ENCODE results near the gene PSMD8. TPM values are rescaled to one million over a fixed set of nuclear protein-coding genes. Genes with fewer than 3 reads are reported as not detected.

Gene PSMD8
- total RNA-seq, 1 donor from 2014 or later, result 316 TPM

DNA sequence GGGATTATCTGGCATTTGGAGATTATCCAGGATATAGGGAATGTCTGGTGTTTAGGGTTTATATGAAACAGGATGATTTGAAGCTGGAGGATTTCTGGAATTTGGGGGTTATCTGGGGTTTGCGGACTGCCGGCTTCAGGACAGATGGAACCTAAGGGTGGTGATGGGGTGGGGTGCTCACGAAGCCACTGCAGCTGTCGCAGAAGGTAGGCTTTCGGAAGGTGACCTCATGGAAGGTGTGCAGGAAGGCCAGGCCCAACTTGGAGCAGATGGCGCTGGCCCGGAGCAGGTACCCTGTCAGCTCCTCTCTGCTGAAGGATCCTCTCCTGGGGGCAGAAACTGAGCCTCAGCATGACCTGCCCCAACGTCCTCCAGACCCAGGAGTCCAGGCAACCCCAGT, 38.1 kb downstream of the PSMD8 start:
- H3K4me3 ChIP-seq (ENCODE audit: low read depth, low read length), result no peak overlapping the region
- H3K36me3 ChIP-seq (ENCODE audit: control insufficient read depth, insufficient read depth, low read length), result no peaks in the 10 kb centered on the region
- DNase-seq (ENCODE audit: low read depth), result no peak
- peaks cover 18% of the 10 kb centered on the region for H3K27me3 ChIP-seq (ENCODE audit: control insufficient read depth, insufficient read depth, low read length)
- TF ChIP-seq, protein P1, sequence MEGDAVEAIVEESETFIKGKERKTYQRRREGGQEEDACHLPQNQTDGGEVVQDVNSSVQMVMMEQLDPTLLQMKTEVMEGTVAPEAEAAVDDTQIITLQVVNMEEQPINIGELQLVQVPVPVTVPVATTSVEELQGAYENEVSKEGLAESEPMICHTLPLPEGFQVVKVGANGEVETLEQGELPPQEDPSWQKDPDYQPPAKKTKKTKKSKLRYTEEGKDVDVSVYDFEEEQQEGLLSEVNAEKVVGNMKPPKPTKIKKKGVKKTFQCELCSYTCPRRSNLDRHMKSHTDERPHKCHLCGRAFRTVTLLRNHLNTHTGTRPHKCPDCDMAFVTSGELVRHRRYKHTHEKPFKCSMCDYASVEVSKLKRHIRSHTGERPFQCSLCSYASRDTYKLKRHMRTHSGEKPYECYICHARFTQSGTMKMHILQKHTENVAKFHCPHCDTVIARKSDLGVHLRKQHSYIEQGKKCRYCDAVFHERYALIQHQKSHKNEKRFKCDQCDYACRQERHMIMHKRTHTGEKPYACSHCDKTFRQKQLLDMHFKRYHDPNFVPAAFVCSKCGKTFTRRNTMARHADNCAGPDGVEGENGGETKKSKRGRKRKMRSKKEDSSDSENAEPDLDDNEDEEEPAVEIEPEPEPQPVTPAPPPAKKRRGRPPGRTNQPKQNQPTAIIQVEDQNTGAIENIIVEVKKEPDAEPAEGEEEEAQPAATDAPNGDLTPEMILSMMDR (IDR thresholded peaks at IDR 0.05; ENCODE audit: insufficient read depth, low read length, poor library complexity, severe bottlenecking), result no peak

GRCh38 chr19:38412961-38413360, 38.6 kb downstream of the PSMD8 start:
- no peak for DNase-seq (ENCODE audit: low read depth)
- peaks cover 22% of the 10 kb centered on the region for H3K27me3 ChIP-seq (ENCODE audit: control insufficient read depth, insufficient read depth, low read length)
- TF ChIP-seq, protein P1 (IDR thresholded peaks at IDR 0.05; ENCODE audit: insufficient read depth, low read length, poor library complexity, severe bottlenecking), result no peak
- no peak overlapping the region for H3K4me3 ChIP-seq (ENCODE audit: low read depth, low read length)
- H3K36me3 ChIP-seq (ENCODE audit: control insufficient read depth, insufficient read depth, low read length), result no peaks in the 10 kb centered on the region

DNA sequence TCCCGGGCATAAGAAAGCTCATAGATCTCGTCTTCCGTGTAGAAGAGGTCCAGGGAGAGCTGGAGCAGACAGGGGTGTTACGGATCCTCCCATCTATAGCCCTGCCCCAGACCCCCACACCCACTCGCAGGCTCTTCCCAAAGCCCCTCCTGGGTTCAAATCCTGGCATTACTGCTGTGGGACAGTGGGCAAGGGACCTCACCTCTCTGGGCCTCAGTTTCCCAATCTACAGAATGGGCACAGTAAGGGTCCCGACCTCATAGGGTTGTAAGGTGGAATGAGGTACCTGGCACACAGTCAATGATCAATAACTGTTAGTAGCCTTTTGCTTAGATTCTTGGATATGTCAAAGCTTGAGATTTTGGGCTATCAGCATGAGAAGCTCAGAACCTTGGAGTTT, 39.0 kb downstream of the PSMD8 start:
- Histone ChIP-seq H3K27me3 (ENCODE audit: control insufficient read depth, insufficient read depth, low read length) (peaks cover 27% of the 10 kb centered on the region), H3K36me3 (ENCODE audit: control insufficient read depth, insufficient read depth, low read length) (no peaks in the 10 kb centered on the region), H3K4me3 (ENCODE audit: low read depth, low read length) (no peak overlapping the region)
- DNase-seq (ENCODE audit: low read depth), result no peak
- TF ChIP-seq, protein P1 (IDR thresholded peaks at IDR 0.05; ENCODE audit: insufficient read depth, low read length, poor library complexity, severe bottlenecking), result no peak

DNA sequence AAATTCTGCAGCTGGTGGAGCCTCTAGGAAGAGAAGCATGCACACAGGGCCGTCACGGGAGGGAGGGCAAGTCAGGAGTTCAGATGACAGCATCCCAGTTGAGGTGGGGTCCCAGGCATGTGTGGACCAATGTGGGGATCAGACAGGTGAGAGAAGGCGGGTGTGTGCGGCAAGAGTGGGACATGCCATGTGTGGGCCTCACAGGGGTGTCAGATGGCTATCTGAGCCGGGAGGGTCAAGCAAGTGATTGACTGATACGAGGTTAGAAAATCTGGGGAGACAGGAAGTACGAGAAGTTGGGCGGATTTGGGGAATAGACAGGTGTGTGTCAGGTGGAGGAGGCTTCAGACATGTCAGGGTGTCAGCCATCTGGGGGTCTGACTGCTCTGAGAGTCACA, 42.8 kb downstream of the PSMD8 start:
- no peak overlapping the region for H3K4me3 ChIP-seq (ENCODE audit: low read depth, low read length)
- H3K27me3 ChIP-seq (ENCODE audit: control insufficient read depth, insufficient read depth, low read length), result peaks cover 32% of the 10 kb centered on the region
- TF ChIP-seq, protein P1 (IDR thresholded peaks at IDR 0.05; ENCODE audit: insufficient read depth, low read length, poor library complexity, severe bottlenecking), result no peak
- no peak for DNase-seq (ENCODE audit: low read depth)
- no peaks in the 10 kb centered on the region for H3K36me3 ChIP-seq (ENCODE audit: control insufficient read depth, insufficient read depth, low read length)

DNA sequence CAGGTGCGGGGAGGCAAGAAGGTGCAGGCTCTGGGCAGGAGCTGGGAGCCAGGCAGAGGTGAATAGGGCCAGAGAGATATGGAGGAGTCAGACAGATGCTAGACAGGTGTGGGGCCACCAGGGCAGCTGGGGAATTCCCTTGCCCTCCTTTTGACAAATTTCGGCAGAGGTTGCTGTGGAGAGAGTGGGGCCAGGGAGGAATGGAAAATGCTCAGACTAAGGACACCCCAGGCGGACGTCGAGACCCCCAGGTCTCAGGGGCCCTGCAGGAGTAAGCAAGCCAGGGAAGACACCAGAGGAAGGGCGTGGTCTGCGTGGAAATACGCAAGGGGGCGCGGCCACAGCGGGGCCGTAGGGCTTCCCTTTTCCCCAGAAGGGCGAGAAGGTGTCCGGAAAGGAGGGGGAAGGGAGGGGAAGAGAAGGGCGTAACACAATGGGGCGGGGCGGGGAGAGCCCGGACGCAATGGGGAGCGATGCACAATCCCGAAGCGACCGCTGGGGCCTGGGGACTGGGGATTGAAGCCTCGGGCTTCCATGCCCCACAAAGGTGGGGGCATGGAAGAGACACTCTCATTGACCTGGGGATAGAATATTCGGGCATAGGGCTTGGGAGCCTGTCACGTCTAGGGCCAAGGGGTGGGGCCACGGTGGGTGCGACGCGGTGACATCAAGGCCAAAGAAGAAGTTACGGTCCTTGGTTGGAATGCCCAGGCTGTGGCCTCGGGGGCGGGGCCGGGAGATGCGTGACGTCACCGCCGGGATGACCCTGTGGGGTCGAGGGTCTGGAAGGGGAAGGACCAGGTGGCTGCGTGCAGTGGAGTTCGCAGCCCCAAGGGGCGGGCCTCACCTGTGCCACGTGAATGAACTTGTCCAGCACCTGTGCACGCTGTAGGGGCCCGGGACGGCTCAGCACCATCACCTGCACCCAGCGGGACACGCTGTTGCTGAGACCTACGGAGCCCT, 43.5 kb downstream of the PSMD8 start:
- no peak overlapping the region for H3K4me3 ChIP-seq (ENCODE audit: low read depth, low read length)
- no peaks in the 10 kb centered on the region for H3K36me3 ChIP-seq (ENCODE audit: control insufficient read depth, insufficient read depth, low read length)
- no peak for DNase-seq (ENCODE audit: low read depth)
- H3K27me3 ChIP-seq (ENCODE audit: control insufficient read depth, insufficient read depth, low read length), result peaks cover 28% of the 10 kb centered on the region
- TF ChIP-seq, protein P1 (IDR thresholded peaks at IDR 0.05; ENCODE audit: insufficient read depth, low read length, poor library complexity, severe bottlenecking), result no peak
